NCI-H446 (cell line): ENCODE data around the gene ZFYVE9.

Experiments used
- DNase-seq, 2 experiments: peaks; one replicate each; lab custom pipeline; 2025; lab: John Stamatoyannopoulos, UW

The ZFYVE9 gene

DNA sequence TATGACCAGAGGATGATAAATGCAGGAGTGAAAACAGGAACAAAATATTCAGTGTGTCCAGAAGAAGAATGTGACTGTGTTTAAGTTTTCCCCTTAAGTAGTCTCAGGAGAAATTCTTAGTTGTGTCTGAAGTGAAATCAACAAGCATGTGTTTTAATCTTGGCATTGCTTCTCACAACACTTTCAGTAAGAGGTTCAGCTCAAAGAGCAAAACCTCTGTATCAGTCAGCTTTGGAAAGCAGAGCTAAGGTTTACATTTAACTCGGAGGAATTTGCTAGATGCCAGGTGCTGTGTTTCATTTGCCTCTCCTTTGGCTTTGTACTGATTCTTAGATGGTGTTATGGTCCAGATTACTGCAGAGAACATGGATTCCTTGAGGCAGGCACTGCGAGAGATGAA, 195.6 kb downstream of the ZFYVE9 start:
- no peak for DNase-seq

DNA sequence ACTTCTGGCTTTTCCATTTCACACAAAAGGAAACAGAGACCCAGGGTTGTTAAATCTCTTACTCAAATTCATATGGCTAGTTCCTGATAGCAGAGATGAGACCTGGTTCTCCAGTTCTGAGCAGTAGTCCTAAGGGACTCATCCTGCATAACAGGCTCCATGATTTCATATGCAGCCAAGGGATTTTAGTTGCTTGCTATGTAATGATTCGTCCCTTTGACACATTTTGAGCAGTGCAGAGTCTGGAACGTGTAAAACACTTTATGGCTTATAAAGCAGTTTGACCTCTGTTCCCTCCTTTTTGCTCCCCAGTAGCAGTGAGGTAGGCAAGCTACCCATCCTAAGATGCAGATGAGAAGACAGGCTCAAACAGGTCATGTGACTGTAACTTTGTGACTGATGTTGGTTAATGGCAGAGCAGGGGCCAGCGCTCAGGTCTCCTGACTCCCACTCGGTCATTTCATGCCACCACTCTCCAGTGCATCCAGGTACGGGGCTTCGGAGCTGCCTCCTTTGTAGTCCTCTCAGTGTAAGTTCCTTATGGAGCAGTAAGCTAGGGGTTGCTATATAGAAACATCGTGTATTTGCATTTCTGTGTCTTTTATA, 199.9 kb downstream of the ZFYVE9 start:
- no peak for DNase-seq

DNA sequence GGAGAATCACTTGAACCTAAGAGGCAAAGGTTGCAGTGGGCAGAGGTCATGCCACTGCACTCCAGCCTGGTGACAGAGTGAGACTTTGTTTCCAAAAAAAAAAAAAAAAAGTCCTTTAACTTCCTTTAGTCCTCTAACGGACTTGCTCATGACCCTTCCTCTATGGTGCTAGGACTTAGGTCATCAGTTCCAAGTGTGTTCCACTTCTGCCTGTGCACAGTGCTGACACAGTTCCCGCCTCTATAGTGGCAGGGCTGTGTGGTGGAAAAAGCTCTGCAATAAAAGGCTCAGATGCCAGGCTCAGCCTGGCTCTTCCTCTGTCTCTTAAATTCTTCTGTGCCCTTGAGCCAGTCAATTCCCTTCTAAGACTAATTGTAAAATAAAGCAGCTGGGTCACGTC, 202.1 kb downstream of the ZFYVE9 start:
- no peak for DNase-seq

DNA sequence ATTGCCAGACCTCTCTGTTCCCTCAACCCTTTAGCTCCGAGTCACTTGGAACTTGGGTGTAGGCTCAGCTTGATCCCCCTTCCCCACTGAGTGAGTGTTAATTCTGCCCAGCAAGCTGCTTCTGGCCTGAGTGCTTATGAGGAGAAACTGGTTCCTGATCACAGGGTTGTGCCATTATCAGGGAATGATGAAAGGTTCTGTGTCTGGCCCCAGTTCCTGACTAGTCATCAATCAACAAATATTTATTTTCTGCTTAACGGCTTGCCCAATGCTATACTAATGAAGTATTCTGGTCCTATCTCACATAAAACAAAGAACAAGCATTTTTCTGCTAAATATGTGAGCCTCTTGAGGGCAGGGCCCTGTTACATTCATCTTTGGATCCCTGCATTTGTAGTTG, 203.4 kb downstream of the ZFYVE9 start:
- no peak for DNase-seq

DNA sequence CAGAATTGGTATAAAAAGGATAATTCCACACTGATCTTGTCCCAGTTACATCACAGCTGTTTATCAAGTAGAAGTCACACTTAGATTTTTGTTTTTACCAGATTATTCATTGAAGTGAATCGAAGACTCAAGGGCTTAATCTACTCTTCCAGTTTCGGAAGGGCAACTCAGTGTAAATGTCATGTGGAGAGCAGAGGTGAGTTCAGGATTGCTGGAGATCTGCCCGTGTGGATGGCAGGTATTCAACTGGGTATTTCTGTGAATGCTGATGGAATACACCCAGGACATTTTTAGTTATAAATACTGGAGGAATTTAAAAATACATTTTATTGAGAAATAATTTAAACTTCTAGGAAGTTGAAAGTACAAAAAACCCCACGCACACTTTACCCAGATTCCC, 204.8 kb downstream of the ZFYVE9 start:
- DNase-seq: no peak

DNA sequence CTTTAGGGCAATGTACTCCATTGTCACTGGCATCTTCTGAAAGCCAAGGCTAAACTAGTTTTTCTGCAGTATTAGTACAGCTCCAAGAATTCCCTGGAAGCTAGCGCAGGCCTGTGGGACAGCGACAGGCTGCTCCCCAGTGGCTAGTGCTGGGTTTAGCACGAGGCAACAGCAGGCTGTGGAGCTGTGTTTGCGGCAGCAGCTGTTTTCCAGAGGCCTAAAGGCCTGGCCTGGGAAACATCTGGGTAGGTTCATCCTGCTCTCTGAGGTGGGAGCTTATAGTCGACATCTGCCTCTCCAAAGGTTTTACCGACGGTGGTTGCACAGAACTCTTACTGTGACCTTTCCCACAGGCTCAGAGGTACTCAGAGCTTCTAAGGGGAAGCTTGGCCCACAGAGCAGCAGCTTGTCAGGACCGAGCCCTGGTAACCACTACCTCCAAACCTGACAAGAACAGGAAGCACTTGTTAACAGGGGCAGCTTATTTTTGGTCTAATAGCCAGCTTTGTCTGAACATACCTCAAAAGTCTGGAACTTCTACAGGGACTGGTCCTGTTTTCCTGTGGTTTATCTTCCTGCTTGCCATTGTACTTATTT, 206.9 kb downstream of the ZFYVE9 start:
- no peak for DNase-seq

DNA sequence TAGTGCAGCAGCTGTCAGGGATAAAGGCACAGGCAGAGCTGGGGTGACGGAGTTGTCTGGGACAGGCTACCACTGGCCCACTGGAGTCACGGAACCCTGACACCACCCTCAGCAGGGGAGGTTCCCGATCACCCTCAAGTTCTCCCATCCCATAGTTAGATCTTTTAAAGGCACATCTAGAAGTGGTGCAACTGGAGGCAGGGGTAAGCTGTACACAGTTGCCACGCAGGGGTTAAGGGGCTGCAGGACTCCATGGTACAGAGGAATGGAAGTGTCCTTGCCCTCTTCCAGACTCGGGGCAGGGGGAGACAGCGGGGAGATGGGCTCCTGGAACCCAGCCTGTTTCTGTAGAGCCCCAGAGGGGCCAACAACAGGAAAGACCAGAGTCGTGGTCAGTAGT, 210.8 kb downstream of the ZFYVE9 start:
- no peak for DNase-seq

DNA sequence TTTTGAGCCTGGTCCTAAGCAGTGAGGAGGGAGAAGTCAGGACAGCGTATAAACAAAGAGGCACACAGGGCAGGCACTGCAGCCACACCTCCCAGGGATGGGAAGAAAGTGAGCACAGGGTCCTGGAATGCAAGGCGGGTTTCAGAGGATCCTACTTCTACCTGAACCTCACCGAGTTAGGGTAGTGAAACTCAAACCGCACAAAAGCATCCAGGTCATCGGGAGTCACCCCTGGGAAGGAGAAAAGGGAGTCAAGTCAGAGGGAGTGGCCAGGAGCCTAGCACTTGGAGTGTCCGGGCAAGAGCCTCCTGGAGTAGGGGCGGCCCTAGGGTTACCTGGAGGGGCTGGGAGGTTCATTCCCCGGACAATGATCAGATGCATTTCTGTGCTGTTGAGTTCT, 213.5 kb downstream of the ZFYVE9 start:
- no peak for DNase-seq

DNA sequence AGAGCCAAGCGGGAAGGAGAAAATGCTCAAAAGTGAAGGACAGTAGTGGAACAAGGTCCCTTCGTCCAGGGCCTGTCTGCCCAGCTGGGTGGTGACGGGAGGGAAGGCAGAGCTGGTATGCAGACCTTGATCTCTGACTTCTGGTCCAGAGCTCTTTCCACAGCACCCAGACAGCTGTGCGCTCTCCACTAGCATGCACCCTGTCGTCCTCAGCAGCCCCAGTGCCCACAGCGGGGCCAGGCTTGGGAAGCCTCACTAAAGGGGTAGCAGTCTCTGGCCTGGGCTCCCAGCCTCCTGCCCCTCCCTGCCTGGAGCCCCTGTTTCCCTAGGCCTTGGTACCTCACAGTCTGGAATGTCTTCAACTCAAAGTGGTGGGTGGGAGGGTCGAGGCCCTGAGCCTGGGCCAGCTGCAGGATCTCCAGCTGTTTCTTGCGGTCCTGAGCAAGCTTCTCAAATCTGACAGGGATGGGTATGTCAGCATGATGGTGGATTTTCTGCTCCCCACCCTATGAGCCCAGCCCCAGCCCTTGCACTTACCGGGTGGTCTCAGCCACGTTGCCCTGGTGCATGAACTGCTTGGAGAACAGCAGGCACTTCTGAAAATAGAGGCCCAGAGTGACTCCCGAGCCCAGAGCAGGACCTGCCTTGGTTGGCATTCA, 214.1 kb downstream of the ZFYVE9 start:
- DNase-seq: no peak

DNA sequence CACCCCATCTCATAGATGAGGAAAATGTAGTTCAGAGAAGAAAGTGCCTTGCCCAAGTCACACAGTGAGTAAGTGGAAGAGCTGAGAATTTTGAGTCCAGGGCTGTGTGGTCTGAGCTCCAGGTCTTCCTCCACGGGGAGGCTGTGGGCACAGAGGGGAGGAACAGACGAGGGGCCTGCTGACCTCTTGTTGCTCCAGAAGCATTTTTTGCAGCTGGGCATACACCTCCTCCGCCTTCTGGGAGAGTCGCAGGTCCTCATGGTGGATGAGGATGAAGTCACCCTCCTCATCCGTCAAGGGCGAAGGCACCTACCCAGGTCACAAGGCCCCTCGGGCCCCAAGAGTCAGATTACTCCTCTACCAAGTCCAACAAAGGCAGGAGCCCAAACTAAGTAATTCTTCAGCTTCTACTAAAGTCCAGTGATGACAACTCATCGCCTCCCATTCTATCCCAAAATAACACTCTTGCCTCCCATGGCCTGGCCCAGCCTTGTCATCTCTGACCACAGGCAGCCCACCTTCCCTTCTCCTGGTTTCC, 215.0 kb downstream of the ZFYVE9 start:
- DNase-seq: no peak

DNA sequence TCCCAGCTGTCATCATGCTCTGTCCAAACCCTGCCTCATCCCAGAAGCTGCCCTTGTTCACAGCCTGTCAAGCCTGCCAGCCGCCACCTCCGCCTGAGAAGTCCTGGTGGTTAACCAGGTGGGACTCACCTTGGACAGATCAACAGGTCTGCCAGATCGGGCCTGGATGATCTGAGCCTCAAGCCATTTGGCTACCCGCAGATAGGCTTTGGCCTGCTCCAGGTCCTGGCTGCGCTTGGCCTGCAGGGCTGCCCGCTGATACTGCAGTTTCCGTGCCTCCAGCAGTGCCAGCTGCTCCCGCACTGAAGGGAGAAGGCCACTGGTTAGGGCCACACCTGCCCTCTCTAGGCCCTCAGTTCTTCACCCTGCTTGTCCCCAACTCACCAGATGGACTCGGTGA, 215.5 kb downstream of the ZFYVE9 start:
- DNase-seq: no peak

DNA sequence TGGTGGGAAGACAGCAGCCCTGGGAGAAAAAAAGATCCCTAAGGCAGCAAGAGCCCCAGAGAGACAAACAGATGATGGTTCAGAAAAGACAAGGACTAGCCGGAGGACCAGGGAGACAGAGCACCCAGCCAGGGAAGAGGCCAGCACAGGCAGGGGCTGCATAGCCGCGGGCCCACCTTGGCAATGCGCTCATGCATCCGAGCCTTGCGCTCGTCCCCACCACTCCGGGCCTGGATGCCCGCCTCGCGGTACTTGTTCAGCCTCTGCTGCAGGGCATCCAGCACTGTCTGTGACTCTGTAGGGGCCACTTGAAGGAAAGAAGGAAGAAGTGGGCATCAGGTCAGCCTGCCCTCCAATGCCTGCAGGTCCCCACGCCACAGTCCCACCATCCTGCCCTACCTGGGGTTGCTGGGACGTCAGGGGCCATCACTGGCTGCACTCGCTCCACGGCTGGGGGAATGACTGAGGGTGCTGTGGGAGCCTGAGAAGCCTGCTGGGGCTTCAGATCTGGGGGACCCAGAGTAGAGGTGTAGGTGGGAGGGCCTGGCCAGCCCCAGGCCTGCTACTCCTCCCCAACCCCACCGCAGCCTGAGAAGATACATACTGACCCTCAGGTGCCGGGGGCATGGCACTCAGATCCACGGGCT, 217.1 kb downstream of the ZFYVE9 start:
- DNase-seq: no peak

DNA sequence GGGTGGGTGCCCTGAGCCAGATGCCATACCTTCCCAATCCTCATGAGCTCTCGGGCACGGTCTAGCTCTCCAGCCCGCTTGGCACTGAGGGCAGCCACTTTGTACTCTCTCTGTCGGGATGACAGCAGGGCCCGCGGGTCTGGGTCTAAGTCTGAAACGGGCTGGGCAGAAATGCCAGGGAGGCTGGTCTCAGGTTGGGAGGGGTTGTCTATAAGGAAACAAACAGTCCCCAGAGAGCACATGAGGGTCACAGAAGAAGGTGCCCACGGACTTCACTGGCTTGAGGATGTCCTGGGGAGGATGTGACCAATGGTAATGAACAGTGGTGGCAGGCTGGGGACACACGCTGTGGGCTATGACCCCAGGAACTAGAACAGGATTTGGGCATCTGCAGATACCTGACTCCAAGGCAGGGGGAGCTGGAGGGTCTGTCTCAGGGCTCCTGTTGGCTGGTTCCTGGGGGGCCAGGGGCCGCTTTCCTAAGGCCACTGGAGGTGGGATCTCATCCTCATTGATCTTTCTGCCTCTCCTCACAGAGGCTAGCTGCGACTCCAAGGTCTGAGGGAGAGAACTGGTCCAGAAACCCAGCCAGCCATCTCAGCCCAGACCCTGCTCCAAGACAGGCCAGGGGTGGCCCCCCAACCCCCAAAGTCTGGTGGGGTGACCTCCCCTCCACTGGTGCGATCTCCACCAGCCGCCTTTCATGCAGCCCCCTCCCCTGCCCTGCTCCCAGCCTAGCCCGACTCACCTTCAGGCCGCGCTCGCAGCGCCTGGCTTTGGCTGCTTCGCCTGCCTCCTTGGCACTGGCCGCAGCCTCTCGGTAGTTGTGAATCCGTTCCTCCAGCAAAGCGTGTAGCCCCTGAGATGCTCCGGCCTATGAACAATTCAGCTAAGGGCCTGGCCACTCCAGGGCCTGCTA, 218.0 kb downstream of the ZFYVE9 start:
- no peak for DNase-seq

DNA sequence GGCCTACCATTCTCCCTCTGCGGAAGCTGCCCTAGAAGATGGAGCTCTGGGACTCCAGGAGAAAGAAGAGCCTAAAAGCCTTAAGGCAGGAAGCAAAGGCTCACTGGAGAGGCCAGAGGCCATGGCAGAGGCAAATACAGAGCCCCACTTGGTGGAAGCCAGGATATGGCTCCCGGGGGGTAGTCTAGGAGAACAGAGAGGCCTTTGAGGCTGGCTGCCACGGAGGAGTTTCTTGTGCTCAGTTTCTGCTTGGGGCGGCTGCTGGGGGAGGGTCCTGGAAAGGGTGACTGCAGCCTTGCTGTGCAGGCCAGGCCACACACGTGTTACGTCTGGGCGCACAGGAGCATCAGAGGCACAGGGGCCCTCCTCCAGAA, 218.7 kb downstream of the ZFYVE9 start:
- DNase-seq: no peak

DNA sequence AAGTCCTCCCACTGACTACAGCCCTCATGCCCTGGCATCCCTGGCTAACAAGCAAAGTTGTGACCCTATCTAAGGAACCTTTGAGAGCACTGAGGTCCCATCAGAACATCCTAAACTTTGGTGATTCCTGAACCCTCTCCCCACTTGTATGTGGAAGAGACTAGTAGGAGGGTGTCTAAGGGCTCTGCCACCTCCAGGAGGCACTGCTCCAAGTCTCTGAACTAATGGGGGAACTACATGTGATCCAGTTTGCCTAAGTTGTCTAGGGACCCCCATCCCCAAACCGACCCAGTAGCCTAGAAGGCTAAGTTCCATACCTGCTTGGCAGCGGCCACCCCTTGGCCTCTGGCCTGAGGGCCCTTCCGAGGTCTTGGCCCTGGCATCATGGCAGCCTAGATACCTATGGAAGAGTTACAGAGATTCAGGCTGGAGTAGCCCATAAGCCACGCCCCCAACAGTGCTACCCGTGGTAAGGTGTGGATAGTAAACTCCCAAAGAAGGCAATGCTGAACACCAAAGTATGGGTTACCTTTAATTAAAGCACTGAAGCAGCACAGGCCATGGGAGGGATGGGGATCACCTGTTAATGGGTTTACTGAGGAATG, 222.4 kb downstream of the ZFYVE9 start:
- DNase-seq: no peak

DNA sequence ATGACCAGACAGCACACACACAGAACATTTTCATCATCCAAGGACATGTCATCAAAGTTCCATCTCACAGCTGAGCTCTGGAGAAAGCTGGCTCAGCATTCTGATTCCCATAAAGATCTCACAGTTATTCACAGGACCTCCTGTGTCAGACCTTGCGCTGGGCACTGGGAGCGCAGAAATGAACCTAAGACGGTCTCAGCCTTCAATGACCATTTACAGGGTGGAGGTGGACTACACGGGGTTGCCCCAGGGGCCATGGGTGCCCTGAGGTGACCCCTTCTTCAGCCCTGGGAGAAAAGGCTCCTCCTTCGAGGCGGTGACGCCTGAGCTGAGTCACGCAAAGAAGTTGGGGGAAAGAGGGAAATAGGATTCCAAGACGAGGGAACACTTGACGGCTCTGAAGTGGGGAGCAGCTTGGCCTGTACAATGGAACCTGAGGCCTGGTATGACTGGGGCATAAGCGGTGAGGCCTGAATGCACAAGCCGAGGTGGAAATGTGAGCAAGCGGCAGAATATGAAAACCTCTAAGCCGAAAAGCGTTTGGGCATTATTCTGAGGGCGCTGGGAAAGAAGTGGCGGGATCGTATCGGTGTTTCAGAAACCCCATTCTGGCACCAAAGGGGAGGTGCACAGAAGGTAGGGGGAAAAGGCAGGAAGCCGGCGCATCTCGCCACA, 223.3 kb downstream of the ZFYVE9 start:
- peak; percentile 28 to 33 for DNase-seq

DNA sequence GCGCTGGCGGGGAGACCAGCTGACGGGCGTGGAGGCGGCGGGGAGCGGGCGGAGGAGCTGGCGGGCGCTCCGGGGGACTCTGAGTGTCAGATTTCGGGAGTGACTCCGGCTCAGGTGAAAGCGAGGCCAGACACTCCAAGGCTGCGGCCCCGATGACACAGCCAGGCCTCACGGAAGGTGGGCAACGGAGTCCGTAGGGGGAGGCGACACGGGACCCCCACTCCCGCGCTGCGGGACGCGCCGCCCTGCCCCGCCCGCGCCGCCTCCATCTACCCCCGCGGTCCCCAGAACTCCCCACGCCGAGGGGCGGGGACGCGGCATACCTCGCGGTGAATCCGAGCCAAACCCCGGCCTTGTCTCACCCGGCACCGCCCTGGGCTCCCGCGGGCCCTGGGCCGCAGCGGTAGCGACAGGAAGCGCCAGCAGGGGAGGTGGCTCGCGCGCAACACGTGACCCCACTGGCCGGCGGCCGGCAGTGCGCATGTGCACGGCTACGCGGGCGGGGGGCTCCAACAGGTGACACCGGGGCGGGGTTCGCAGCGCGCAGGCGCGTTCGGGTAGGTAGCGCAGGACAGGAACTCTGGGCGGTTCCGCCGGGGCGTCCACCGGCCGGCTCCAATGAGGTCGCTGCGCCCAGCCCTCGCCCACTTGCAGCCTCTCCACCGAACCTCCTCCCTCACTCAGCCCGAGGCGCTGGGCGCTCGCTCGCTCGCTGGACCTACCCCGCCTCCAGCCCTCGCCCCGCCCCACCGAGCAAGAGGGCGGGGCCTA, 224.0 kb downstream of the ZFYVE9 start, which contains the start of gene CC2D1B:
CC2D1B (minus strand) TSS at position 460 of the 771 bp plus-strand sequence. CDS start 1,585 bp downstream, outside the sequence.
- DNase-seq: peak; percentile 93 to 99

DNA sequence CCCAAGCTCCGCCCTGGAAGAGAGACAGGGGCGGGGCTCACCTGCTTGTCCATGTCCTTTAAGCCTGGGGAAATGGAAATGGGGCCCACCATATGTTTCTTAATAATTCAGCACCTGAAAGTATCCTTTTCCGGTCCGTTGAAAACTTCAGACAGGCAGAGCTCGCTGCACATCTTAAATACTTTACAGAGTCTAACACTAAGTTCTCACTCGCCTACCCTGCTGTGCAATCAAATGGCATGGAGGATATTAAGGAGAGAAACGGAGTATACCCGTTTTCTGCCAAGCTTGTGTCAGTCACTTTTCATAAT, 224.6 kb downstream of the ZFYVE9 start:
- no peak for DNase-seq

DNA sequence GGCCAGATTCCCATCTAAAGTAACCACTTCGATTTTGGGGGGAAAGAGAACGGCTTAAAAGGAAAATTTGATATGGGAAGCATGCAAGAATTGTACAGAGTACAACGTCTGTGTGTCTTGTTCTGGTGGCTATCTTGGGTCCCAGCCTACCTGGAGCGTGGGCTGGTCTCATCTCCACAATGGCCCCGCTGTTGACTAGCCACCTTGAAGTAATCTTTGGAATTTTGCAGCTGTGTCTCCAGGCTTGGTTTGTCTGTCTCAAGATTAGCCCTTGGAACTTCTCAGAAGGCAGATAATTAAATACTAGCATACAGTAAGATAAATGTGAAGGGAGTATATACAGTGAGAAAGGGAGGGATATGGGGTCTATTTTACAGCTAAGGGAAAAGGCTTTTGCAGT, 225.4 kb downstream of the ZFYVE9 start:
- no peak for DNase-seq
